ENCODE data around the gene CHD6. TPM values are rescaled to one million over a fixed set of nuclear protein-coding genes. Genes with fewer than 3 reads are reported as not detected.

The CHD6 gene
- polyA plus RNA-seq, 1 donor (not counting 4 experiments of a cell fraction or from before 2014, with no cell fraction given), result 6.8 TPM

DNA sequence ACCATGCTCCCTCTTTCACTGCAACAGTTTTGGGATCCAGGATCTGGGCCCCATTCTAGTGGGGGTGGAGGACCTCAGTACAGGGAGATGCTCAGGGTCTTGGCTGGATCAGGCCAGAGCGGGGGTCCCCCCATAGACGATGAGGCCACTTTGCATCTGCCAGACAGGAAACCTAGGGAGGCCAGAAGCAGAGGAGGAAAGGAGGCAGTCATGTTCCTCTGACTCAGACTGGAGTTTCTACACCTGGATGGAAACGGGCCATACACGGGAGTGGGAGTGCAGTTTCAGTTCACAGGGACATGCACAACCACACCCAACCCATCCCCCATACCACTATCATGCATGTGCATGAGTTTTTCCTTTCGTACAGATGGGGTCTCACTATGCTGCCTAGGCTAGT, 248.0 kb downstream of the CHD6 start:
- no peaks in the 10 kb centered on the region for H3K4me1 ChIP-seq (ENCODE audit: control insufficient read depth, extremely low read depth, insufficient read depth, low read length)
- no peaks in the 10 kb centered on the region for H4K20me1 ChIP-seq (ENCODE audit: control insufficient read depth, extremely low read depth, insufficient read depth, low read length)
- no peak overlapping the region for H3K4me2 ChIP-seq (ENCODE audit: control insufficient read depth, extremely low read depth, insufficient read depth, low read depth, low read length)
- H3K79me2 ChIP-seq (ENCODE audit: control insufficient read depth, insufficient read depth, low read length), result no peaks in the 10 kb centered on the region
- no peak overlapping the region for H3K4me3 ChIP-seq (ENCODE audit: control insufficient read depth in 2 of 3, extremely low read depth in 1 of 3, insufficient read depth in 2 of 3, low read depth in 1 of 3, low read length in 3 of 3)
- FAIRE-seq (no peak), DNase-seq (ENCODE audit: low read depth, low spot score) (no peak)
- H2AFZ ChIP-seq (ENCODE audit: control insufficient read depth, low read length), result no peak overlapping the region
- H3K9ac ChIP-seq (ENCODE audit: control insufficient read depth, extremely low read depth, insufficient read depth, low read length), result no peak overlapping the region
- peaks cover 48% of the 10 kb centered on the region for H3K27me3 ChIP-seq (ENCODE audit: control insufficient read depth, extremely low read depth, insufficient read depth, low read length)
- no peaks in the 10 kb centered on the region for H3K9me1 ChIP-seq (ENCODE audit: control insufficient read depth, extremely low read depth, insufficient read depth, low read length)
- no peaks in the 10 kb centered on the region for H3K9me3 ChIP-seq (ENCODE audit: control insufficient read depth, low read depth, low read length)
- TF ChIP-seq, protein P1, sequence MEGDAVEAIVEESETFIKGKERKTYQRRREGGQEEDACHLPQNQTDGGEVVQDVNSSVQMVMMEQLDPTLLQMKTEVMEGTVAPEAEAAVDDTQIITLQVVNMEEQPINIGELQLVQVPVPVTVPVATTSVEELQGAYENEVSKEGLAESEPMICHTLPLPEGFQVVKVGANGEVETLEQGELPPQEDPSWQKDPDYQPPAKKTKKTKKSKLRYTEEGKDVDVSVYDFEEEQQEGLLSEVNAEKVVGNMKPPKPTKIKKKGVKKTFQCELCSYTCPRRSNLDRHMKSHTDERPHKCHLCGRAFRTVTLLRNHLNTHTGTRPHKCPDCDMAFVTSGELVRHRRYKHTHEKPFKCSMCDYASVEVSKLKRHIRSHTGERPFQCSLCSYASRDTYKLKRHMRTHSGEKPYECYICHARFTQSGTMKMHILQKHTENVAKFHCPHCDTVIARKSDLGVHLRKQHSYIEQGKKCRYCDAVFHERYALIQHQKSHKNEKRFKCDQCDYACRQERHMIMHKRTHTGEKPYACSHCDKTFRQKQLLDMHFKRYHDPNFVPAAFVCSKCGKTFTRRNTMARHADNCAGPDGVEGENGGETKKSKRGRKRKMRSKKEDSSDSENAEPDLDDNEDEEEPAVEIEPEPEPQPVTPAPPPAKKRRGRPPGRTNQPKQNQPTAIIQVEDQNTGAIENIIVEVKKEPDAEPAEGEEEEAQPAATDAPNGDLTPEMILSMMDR (optimal IDR thresholded peaks at IDR 0.05 in 1 of 3, IDR thresholded peaks at IDR 0.05 in 1 of 3, conservative IDR thresholded peaks at IDR 0.05 in 1 of 3; ENCODE audit: extremely low read depth in 1 of 3, insufficient read depth in 2 of 3, low read length in 3 of 3), result no peak
- no peak for TF ChIP-seq EZH2 (IDR thresholded peaks at IDR 0.05; ENCODE audit: low read length)
- dilution Hi-C loops (cut with MboI; ENCODE audit: extremely low pct_ligation_motif_present, low sequenced_read_pairs), result no loop called here
- H3K27ac ChIP-seq (ENCODE audit: control insufficient read depth, insufficient read depth, low read length), result no peak overlapping the region
- H3K36me3 ChIP-seq (ENCODE audit: control insufficient read depth in 2 of 2, extremely low read depth in 1 of 2, insufficient read depth in 2 of 2, low read length in 2 of 2), result no peaks in the 10 kb centered on the region

DNA sequence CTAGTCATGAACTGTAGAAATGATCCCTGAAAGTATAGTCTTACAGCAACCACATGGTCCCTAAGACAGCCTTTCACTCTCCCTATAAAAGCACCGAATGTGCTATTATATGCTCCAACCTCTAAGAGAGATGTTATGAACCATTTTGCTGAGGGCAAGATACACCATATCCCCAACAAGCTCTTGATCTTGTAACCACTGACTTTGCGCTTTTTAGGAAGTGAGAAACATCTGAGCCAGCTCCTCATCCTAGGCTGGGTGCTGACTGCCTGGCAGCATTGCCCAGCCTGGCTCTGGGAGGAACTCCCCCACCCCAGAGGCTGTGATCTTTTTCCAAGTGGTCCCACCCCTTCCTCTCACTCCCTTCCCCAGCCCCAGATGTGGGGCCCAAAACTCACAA, 248.5 kb downstream of the CHD6 start:
- H3K27me3 ChIP-seq (ENCODE audit: control insufficient read depth, extremely low read depth, insufficient read depth, low read length), result peaks cover 53% of the 10 kb centered on the region
- no peaks in the 10 kb centered on the region for H3K4me1 ChIP-seq (ENCODE audit: control insufficient read depth, extremely low read depth, insufficient read depth, low read length)
- dilution Hi-C loops (cut with MboI; ENCODE audit: extremely low pct_ligation_motif_present, low sequenced_read_pairs), result no loop called here

More for the DNA sequence above, 248.5 kb downstream of the CHD6 start:
- no peaks in the 10 kb centered on the region for H3K79me2 ChIP-seq (ENCODE audit: control insufficient read depth, insufficient read depth, low read length)
- H3K9me1 ChIP-seq (ENCODE audit: control insufficient read depth, extremely low read depth, insufficient read depth, low read length), result no peaks in the 10 kb centered on the region
- H2AFZ ChIP-seq (ENCODE audit: control insufficient read depth, low read length), result no peak overlapping the region
- TF ChIP-seq EZH2 (IDR thresholded peaks at IDR 0.05; ENCODE audit: low read length), result no peak
- TF ChIP-seq, protein P1 (optimal IDR thresholded peaks at IDR 0.05 in 1 of 3, IDR thresholded peaks at IDR 0.05 in 1 of 3, conservative IDR thresholded peaks at IDR 0.05 in 1 of 3; ENCODE audit: extremely low read depth in 1 of 3, insufficient read depth in 2 of 3, low read length in 3 of 3), result no peak
- no peak overlapping the region for H3K9ac ChIP-seq (ENCODE audit: control insufficient read depth, extremely low read depth, insufficient read depth, low read length)
- H3K27ac ChIP-seq (ENCODE audit: control insufficient read depth, insufficient read depth, low read length), result no peak overlapping the region
- H4K20me1 ChIP-seq (ENCODE audit: control insufficient read depth, extremely low read depth, insufficient read depth, low read length), result no peaks in the 10 kb centered on the region
- no peaks in the 10 kb centered on the region for H3K36me3 ChIP-seq (ENCODE audit: control insufficient read depth in 2 of 2, extremely low read depth in 1 of 2, insufficient read depth in 2 of 2, low read length in 2 of 2)
- no peak overlapping the region for H3K4me3 ChIP-seq (ENCODE audit: control insufficient read depth in 2 of 3, extremely low read depth in 1 of 3, insufficient read depth in 2 of 3, low read depth in 1 of 3, low read length in 3 of 3)
- no peaks in the 10 kb centered on the region for H3K9me3 ChIP-seq (ENCODE audit: control insufficient read depth, low read depth, low read length)
- H3K4me2 ChIP-seq (ENCODE audit: control insufficient read depth, extremely low read depth, insufficient read depth, low read depth, low read length), result no peak overlapping the region
- FAIRE-seq (no peak), DNase-seq (ENCODE audit: low read depth, low spot score) (no peak)

All from keratinocyte (primary cell).